Fibroblast of skin of abdomen (primary cell): Measurements from ENCODE around the gene TRAF1.

Experiments used
- DNase-seq: peaks from one replicate; pipeline ENCODE4 v3.0.0-alpha.2; 2013

The TRAF1 gene

GRCh38 chr9:120889606-120890271 lies 36.9 kb downstream of the TRAF1 start:
- DNase-seq = no peak

- DNase-seq = no peak
Observed at GRCh38 chr9:120888626-120889025, 38.0 kb downstream of the TRAF1 start.

GRCh38 chr9:120886490-120886967 lies 40.1 kb downstream of the TRAF1 start:
- DNase-seq = peak; percentile 53

GRCh38 chr9:120885958-120886357 lies 40.6 kb downstream of the TRAF1 start:
- no peak for DNase-seq

GRCh38 chr9:120885457-120885856 lies 41.1 kb downstream of the TRAF1 start:
- DNase-seq = no peak

GRCh38 chr9:120883608-120883996 lies 43.0 kb downstream of the TRAF1 start:
- no peak for DNase-seq

- DNase-seq = no peak
Observed at GRCh38 chr9:120882935-120883607, 43.5 kb downstream of the TRAF1 start.

GRCh38 chr9:120879446-120879845 lies 47.1 kb downstream of the TRAF1 start:
- DNase-seq = no peak

- DNase-seq = no peak
Observed at GRCh38 chr9:120878188-120879130, 48.1 kb downstream of the TRAF1 start.

- peak; percentile 67 for DNase-seq
Observed at GRCh38 chr9:120877276-120878034, 49.1 kb downstream of the TRAF1 start.

GRCh38 chr9:120876842-120877240 lies 49.8 kb downstream of the TRAF1 start, which contains the start of gene PHF19:
PHF19 (minus strand) TSS chr9:120877188; CDS start chr9:120874741, 2,447 bp downstream.
- no peak for DNase-seq

GRCh38 chr9:120875954-120876841 lies 50.4 kb downstream of the TRAF1 start:
- DNase-seq = peak; percentile 90

- DNase-seq = no peak
Observed at GRCh38 chr9:120875643-120875953, 51.0 kb downstream of the TRAF1 start.

- no peak for DNase-seq
Observed at GRCh38 chr9:120875195-120875565, 51.4 kb downstream of the TRAF1 start.

- DNase-seq = no peak
Observed at GRCh38 chr9:120874226-120875194, 52.1 kb downstream of the TRAF1 start.

GRCh38 chr9:120873512-120873911 lies 53.1 kb downstream of the TRAF1 start:
- DNase-seq = no peak

- DNase-seq = no peak
Observed at GRCh38 chr9:120872791-120873502, 53.6 kb downstream of the TRAF1 start.

- DNase-seq = no peak
Observed at GRCh38 chr9:120870206-120870605, 56.4 kb downstream of the TRAF1 start.

GRCh38 chr9:120869726-120870125 lies 56.9 kb downstream of the TRAF1 start:
- DNase-seq = no peak

- DNase-seq = no peak
Observed at GRCh38 chr9:120869360-120869687, 57.3 kb downstream of the TRAF1 start.
